GM21447 (cell line): Measurements from ENCODE around the gene PLAAT5.

Experiments used
- ATAC-seq: cut with Tn5 transposase; IDR thresholded peaks from one replicate; pipeline ENCODE4 v1.9.1; 2021; ENCODE audit not compliant: unreplicated experiment

Gene PLAAT5

DNA sequence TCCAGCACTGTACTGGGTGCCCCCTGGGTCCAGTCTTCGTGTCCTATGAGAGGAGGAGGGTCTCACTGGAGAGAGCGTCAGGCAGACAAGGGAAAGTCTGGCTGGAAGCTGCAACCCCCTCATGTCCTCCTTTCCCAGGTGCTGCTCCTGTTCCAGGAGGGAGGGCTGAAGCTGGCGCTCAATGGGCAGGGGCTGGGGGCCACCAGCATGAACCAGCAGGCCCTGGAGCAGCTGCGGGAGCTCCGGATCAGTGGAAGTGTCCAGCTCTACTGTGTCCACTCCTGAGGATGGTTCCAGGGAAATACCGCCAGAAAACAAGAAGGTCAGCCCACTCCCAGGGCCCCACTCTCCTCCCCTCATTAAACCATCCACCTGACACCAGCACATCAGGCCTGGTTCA lies 25.1 kb upstream of the PLAAT5 start:
- no peak for ATAC-seq

DNA sequence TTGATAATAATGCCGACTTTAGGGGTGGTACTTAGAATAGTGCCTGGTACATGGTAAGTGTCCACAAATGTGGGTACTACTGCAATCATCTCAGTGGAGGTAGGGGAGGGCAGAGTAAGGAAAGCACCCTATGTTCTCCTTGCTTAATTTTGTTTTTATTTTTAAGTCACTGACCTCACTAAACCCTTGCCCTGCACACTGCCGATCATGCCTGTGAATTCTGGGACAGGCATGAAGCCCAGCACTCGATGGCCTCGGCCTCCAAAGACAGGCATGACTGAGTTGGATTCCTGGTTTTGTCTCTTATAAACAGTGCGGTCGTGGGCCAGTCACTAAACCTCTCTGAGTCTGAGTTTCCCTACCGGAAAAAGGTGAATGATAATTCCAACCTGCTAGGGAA lies 21.8 kb upstream of the PLAAT5 start:
- ATAC-seq = no peak

DNA sequence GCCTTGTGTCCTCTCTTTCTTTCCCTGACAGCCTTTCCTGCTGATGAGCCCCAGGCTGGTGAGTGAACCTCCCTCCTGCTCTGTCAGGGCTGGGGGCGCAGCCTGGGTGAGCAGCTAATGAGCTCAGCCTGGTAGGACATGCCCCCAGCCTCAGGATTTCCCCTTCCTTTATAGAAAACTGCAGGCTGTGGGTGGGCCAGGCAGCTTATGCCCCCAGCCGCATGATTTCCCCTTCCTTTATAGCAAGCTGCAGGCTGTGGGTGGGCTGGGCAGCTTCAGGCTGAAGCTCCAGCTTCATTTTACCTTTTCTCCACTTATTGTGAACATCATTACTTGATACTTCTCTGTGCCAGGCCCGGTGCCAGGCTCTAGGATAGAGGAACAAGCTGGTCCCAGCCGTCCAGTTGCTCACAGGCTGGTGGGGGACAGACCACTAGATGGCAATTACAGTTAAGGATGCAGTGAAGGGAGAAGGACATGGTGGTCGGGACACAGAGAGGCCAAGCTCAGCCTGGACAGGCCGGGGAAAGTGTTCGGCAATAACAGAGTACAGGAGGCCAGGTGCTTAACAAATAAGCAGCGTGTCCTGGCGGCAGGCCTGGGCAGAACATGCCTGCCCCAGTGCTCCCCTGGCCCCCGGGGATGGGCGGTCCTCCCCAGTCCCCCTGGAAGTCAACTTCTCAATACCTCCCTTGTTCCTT lies 20.2 kb upstream of the PLAAT5 start:
- no peak for ATAC-seq

- ATAC-seq = no peak
These were observed 19.5 kb upstream of the PLAAT5 start for GRCh38 chr11:63510360-63511047.

GRCh38 chr11:63508745-63509144 lies 17.8 kb upstream of the PLAAT5 start:
- no peak for ATAC-seq

- no peak for ATAC-seq
These were observed 17.0 kb upstream of the PLAAT5 start for GRCh38 chr11:63508009-63508408.

DNA sequence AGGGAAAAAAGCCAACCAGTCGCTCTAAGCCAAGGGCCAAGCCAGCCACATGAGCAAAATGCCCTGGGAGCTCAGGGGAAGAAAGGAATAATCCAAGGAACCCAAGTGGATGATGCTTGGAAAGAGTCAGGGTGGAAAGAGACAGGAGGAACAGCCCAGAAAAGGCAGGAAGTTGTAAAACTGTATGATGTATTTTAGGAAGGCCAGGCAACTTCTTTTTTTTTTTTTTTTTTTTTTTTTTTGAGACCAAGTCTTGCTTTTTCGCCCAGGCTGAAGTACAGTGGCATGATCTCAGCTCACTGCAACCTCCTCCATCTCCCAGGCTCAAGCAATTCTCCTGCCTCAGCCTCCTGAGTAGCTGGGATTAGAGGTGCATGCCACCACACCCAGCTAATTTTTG lies 16.5 kb upstream of the PLAAT5 start:
- no peak for ATAC-seq

- ATAC-seq = no peak
These were observed 15.9 kb upstream of the PLAAT5 start for GRCh38 chr11:63506876-63507275.

- no peak for ATAC-seq
These were observed 15.0 kb upstream of the PLAAT5 start, which contains the start of gene LGALS12 for GRCh38 chr11:63505857-63506528. Gene LGALS12 (plus strand): TSS chr11:63506084. CDS start chr11:63506459, 375 bp downstream.

GRCh38 chr11:63504933-63505586 lies 14.1 kb upstream of the PLAAT5 start:
- no peak for ATAC-seq

- no peak for ATAC-seq
These were observed 13.1 kb upstream of the PLAAT5 start for GRCh38 chr11:63504054-63504453.

- ATAC-seq = no peak
These were observed 12.5 kb upstream of the PLAAT5 start for GRCh38 chr11:63503492-63503891.

DNA sequence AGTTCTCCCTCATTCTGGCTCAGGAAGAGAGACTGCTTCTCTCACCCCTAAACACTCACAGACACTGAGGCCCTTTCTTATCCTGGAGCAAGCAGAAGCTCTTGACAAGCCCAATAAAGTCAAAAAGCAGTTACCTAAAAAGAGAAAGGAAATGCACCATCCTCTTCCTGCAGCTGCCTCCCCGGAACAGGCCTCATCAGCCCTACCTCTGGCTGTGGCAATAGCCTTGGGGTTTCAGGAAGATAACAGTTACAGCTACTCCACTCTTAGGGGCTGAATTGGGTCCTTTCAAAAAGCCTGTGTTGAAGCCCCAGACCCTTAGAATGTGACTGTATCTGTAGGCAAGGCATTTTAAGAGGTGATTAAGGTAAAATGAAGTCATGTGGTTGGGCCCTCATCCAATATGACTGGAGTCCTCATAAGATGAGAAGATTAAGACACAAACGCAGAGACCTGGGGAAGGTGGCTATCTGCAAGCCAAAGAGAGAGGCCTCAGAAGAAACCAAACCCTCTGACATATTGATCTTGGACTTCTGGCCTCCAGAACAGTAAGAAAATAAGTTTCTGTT lies 11.4 kb upstream of the PLAAT5 start:
- ATAC-seq = no peak

- ATAC-seq = no peak
These were observed 10.3 kb upstream of the PLAAT5 start for GRCh38 chr11:63501236-63501635.

DNA sequence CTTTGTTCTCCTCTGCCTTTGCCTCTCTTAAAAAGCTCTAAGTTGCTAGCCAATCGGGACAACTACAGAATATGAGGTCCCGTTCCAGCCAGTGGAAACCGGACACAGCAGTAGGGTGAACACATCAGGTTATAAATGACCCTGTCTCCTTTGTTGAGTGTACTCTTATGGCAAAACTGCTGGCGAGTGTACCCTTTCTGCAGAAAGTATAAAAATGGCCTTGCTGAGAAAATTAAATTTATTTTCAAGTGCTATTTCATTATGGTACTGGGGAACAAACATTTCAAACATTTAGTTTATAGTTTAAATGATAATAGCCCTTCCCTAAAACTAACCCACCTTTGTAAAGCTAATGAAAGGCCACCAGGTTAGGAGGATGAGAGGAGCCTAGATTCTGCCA lies 8.9 kb upstream of the PLAAT5 start:
- ATAC-seq = no peak

- ATAC-seq = no peak
These were observed 4.0 kb upstream of the PLAAT5 start for GRCh38 chr11:63494975-63495374.

DNA sequence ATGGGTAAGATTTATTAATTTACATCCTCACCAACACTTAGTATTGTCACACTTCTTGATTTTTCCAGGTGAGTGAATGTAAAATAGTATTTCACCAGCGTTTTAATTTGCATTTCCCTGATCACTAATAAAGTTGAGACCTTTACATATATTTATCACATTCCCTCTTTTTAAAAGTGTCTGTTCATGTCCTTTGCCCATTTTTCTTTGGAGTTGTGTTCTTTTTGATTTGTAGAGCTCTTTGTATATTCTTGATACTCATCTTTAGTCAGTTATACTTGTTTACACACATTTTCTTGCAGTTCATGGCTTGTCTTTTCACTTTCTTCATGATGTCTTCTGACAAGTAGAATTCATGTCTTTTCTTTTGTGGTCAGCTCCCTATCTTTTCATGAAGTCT lies 2.2 kb upstream of the PLAAT5 start:
- ATAC-seq = no peak

DNA sequence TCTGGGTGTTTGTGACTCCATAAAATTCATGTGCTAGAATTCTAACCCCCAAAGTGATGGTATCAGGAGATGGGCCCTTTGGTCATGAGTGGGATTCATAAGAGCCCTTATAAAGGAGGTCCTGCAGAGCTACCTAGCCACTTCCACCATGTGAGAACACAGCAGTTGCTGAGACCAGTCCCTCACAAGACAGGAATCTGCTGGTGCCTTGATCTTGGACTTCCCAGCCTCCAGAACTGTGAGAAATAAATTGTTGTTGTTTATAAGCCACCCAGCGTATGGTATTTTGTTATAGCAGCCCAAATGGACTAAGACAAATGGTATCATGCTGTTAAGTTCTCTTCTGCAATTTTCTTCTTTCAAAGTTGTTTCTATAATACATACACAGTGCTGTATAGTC lies 1.5 kb upstream of the PLAAT5 start:
- ATAC-seq = no peak

- no peak for ATAC-seq
These were observed 837 bp upstream of the PLAAT5 start for GRCh38 chr11:63491636-63492372.

GRCh38 chr11:63491240-63491587 lies 247 bp upstream of the PLAAT5 start:
- no peak for ATAC-seq

GRCh38 chr11:63489879-63490278 lies 1.1 kb downstream of the PLAAT5 start:
- ATAC-seq = no peak
